OCI-LY1 (cell line): Measurements from ENCODE around the gene FARS2.

Experiments
- EZH2 ChIP-seq: fragments of 200-600 bp; sonication (generic), shearing (Covaris generic); IDR thresholded peaks from 2 replicates; pipeline ENCODE4 v1.8.0; 2017; ENCODE audit warnings: borderline replicate concordance, mixed run types, mild to moderate bottlenecking, antibody characterized with exemption, low read length, moderate library complexity, mixed read lengths
- TF ChIP-seq, protein P1 (sequence below): fragments of 200-600 bp; sonication (generic), shearing (Covaris generic); IDR thresholded peaks from 2 replicates; pipeline ENCODE4 v1.5.1; 2017; ENCODE audit warnings: mild to moderate bottlenecking, antibody characterized with exemption, low read length, moderate library complexity, mixed read lengths

- TF ChIP-seq, protein P1, sequence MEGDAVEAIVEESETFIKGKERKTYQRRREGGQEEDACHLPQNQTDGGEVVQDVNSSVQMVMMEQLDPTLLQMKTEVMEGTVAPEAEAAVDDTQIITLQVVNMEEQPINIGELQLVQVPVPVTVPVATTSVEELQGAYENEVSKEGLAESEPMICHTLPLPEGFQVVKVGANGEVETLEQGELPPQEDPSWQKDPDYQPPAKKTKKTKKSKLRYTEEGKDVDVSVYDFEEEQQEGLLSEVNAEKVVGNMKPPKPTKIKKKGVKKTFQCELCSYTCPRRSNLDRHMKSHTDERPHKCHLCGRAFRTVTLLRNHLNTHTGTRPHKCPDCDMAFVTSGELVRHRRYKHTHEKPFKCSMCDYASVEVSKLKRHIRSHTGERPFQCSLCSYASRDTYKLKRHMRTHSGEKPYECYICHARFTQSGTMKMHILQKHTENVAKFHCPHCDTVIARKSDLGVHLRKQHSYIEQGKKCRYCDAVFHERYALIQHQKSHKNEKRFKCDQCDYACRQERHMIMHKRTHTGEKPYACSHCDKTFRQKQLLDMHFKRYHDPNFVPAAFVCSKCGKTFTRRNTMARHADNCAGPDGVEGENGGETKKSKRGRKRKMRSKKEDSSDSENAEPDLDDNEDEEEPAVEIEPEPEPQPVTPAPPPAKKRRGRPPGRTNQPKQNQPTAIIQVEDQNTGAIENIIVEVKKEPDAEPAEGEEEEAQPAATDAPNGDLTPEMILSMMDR = no peak
- TF ChIP-seq EZH2 = no peak
Measured at GRCh38 chr6:5583528-5583927, 322.2 kb downstream of the FARS2 start.
